DOHH2 (cell line): Measurements from ENCODE around the gene POLE3.

Experiments
- H3F3A ChIP-seq: fragments of 200-600 bp; sonication (generic), shearing (Covaris generic); 2 replicates; pipeline ENCODE4 v1.6.0; 2016; ENCODE audit warnings: antibody characterized with exemption, mild to moderate bottlenecking; ENCODE audit not compliant: control insufficient read depth, insufficient read depth
- H3K27ac ChIP-seq: fragments of 200-600 bp; sonication (generic); 2 replicates; pipeline ENCODE4 v1.5.1; 2014; ENCODE audit warnings: low read depth, mild to moderate bottlenecking, low read length, moderate library complexity
- H3K27me3 ChIP-seq: fragments of 200-600 bp; sonication (generic); 2 replicates; pipeline ENCODE4 v1.6.1; 2014; ENCODE audit warnings: mild to moderate bottlenecking, low read length, mixed read lengths; ENCODE audit not compliant: control insufficient read depth
- H3K36me3 ChIP-seq: fragments of 200-600 bp; sonication (generic); 2 replicates; pipeline ENCODE4 v1.6.1; 2014; ENCODE audit warnings: mild to moderate bottlenecking, low read length, moderate library complexity, mixed read lengths; ENCODE audit not compliant: control insufficient read depth
- H3K4me1 ChIP-seq: fragments of 200-600 bp; sonication (generic); 2 replicates; pipeline ENCODE4 v1.6.1; 2014; ENCODE audit warnings: mild to moderate bottlenecking, low read length, mixed read lengths; ENCODE audit not compliant: control insufficient read depth
- H3K4me2 ChIP-seq: fragments of 200-600 bp; sonication (generic); 2 replicates; pipeline ENCODE4 v1.6.0; 2014; ENCODE audit warnings: mild to moderate bottlenecking, low read length, moderate library complexity
- H3K4me3 ChIP-seq: fragments of 200-600 bp; sonication (generic); 2 replicates; pipeline ENCODE4 v1.5.1; 2014; ENCODE audit warnings: mild to moderate bottlenecking, low read length, mixed read lengths
- H3K79me2 ChIP-seq: fragments of 200-600 bp; sonication (generic); 2 replicates; pipeline ENCODE4 v1.6.1; 2014; ENCODE audit warnings: mild to moderate bottlenecking, low read length, mixed read lengths; ENCODE audit not compliant: control insufficient read depth
- H3K9me2 ChIP-seq: fragments of 200-600 bp; sonication (generic); replicated peaks from 2 replicates; pipeline ENCODE4 v1.6.1; 2014; ENCODE audit warnings: mild to moderate bottlenecking, low read length, mixed read lengths; ENCODE audit not compliant: control insufficient read depth
- H3K9me3 ChIP-seq: fragments of 200-600 bp; sonication (generic); 2 replicates; pipeline ENCODE4 v1.6.1; 2014; ENCODE audit warnings: antibody characterized with exemption, low read length, mixed read lengths; ENCODE audit not compliant: control insufficient read depth, insufficient read depth
- H4K20me1 ChIP-seq: fragments of 200-600 bp; sonication (generic); 2 replicates; pipeline ENCODE4 v1.6.0; 2014; ENCODE audit warnings: low read depth, mild to moderate bottlenecking, antibody characterized with exemption, low read length, moderate library complexity; ENCODE audit not compliant: control insufficient read depth, insufficient read depth
- CTCF ChIP-seq: fragments of 200-600 bp; sonication (generic); IDR thresholded peaks from one replicate; pipeline ENCODE4 v1.5.1; 2014; ENCODE audit warnings: antibody characterized with exemption, mild to moderate bottlenecking, low read depth, low read length; ENCODE audit not compliant: poor library complexity, severe bottlenecking
- EZH2phosphoT487 ChIP-seq: fragments of 200-600 bp; sonication (generic); IDR thresholded peaks from 2 replicates; pipeline ENCODE4 v1.6.1; 2017; ENCODE audit warnings: borderline replicate concordance, mild to moderate bottlenecking, antibody characterized with exemption, low read length, moderate library complexity, mixed read lengths

The POLE3 gene

GRCh38 chr9:113452113-113452605, 41.7 kb upstream of the POLE3 start:
- Histone ChIP-seq H3K27ac (no peak overlapping the region), H3K36me3 (no peaks in the 10 kb centered on the region), H3K4me3 (no peak overlapping the region), H3K27me3 (no peaks in the 10 kb centered on the region), H3K9me3 (no peaks in the 10 kb centered on the region), H3K79me2 (no peaks in the 10 kb centered on the region), H4K20me1 (no peaks in the 10 kb centered on the region), H3K4me2 (no peak overlapping the region), H3K9me2 (no peaks in the 10 kb centered on the region), H3K4me1 (no peaks in the 10 kb centered on the region), H3F3A (0 out of 2 replicates have a peak, but pooled peaks cover 3% of the 10 kb centered on the region)
- no peak for TF ChIP-seq EZH2phosphoT487
- no peak for TF ChIP-seq CTCF

- no peaks in the 10 kb centered on the region for H3K79me2 ChIP-seq
- 0 out of 2 replicates have a peak, but pooled peaks cover 3% of the 10 kb centered on the region for H3F3A ChIP-seq
- no peak overlapping the region for H3K4me2 ChIP-seq
Measured at GRCh38 chr9:113449376-113449775, 38.9 kb upstream of the POLE3 start.

GRCh38 chr9:113446323-113446740, 35.9 kb upstream of the POLE3 start:
- H3K9me3 ChIP-seq = no peaks in the 10 kb centered on the region
- H3K4me3 ChIP-seq = no peak overlapping the region
- no peaks in the 10 kb centered on the region for H3K27me3 ChIP-seq
- H3F3A ChIP-seq = no peaks in the 10 kb centered on the region
- no peaks in the 10 kb centered on the region for H3K36me3 ChIP-seq
- H4K20me1 ChIP-seq = no peaks in the 10 kb centered on the region
- H3K27ac ChIP-seq = no peak overlapping the region
- no peaks in the 10 kb centered on the region for H3K9me2 ChIP-seq
- TF ChIP-seq EZH2phosphoT487 (no peak), CTCF (peak; percentile 62)
- no peaks in the 10 kb centered on the region for H3K4me1 ChIP-seq
- H3K4me2 ChIP-seq = no peak overlapping the region
- no peaks in the 10 kb centered on the region for H3K79me2 ChIP-seq

More at GRCh38 chr9:113449376-113449775, 38.9 kb upstream of the POLE3 start:
- Histone ChIP-seq H3K4me1 (no peaks in the 10 kb centered on the region), H3K36me3 (no peaks in the 10 kb centered on the region), H3K27ac (no peak overlapping the region), H3K9me2 (no peaks in the 10 kb centered on the region), H3K27me3 (no peaks in the 10 kb centered on the region), H3K9me3 (no peaks in the 10 kb centered on the region), H4K20me1 (no peaks in the 10 kb centered on the region), H3K4me3 (no peak overlapping the region)
- TF ChIP-seq CTCF (no peak), EZH2phosphoT487 (no peak)

- H3K27me3 ChIP-seq = no peaks in the 10 kb centered on the region
Measured at GRCh38 chr9:113444736-113445135, 34.3 kb upstream of the POLE3 start.

More at GRCh38 chr9:113444736-113445135, 34.3 kb upstream of the POLE3 start:
- TF ChIP-seq EZH2phosphoT487 (no peak), CTCF (no peak)
- H3K36me3 ChIP-seq = no peaks in the 10 kb centered on the region
- no peak overlapping the region for H3K4me3 ChIP-seq
- no peaks in the 10 kb centered on the region for H3K4me1 ChIP-seq
- H3K27ac ChIP-seq = no peak overlapping the region
- H3K9me3 ChIP-seq = no peaks in the 10 kb centered on the region
- H3K79me2 ChIP-seq = no peaks in the 10 kb centered on the region
- H3F3A ChIP-seq = no peaks in the 10 kb centered on the region
- H4K20me1 ChIP-seq = no peaks in the 10 kb centered on the region
- H3K9me2 ChIP-seq = no peaks in the 10 kb centered on the region
- no peak overlapping the region for H3K4me2 ChIP-seq
